ENCODE data around the gene ETV4. TPM values are rescaled to one million over a fixed set of nuclear protein-coding genes. Genes with fewer than 3 reads are reported as not detected.

Gene ETV4
- total RNA-seq, 1 experiment from 2014 or later: 13.4 TPM

GRCh38 chr17:43545383-43545632, 832 bp downstream of the ETV4 start:
- no peak for DNase-seq (ENCODE audit: low spot score)

GRCh38 chr17:43543771-43544575, 2.2 kb downstream of the ETV4 start:
- no peak for DNase-seq (ENCODE audit: low spot score)

GRCh38 chr17:43543300-43543699, 2.8 kb downstream of the ETV4 start:
- no peak for DNase-seq (ENCODE audit: low spot score)

- no peak for DNase-seq (ENCODE audit: low spot score)
Measured at GRCh38 chr17:43542859-43543258, 3.3 kb downstream of the ETV4 start.

- peak; percentile 39 for DNase-seq (ENCODE audit: low spot score)
Measured at GRCh38 chr17:43540821-43541674, 5.1 kb downstream of the ETV4 start.

GRCh38 chr17:43536236-43536992, 9.7 kb downstream of the ETV4 start:
- DNase-seq (ENCODE audit: low spot score): peak; percentile 82

- DNase-seq (ENCODE audit: low spot score): no peak
Measured at GRCh38 chr17:43534909-43535308, 11.2 kb downstream of the ETV4 start.

GRCh38 chr17:43533699-43534098, 12.4 kb downstream of the ETV4 start:
- no peak for DNase-seq (ENCODE audit: low spot score)

- DNase-seq (ENCODE audit: low spot score): no peak
Measured at GRCh38 chr17:43532581-43532980, 13.6 kb downstream of the ETV4 start.

GRCh38 chr17:43531955-43532354, 14.2 kb downstream of the ETV4 start:
- no peak for DNase-seq (ENCODE audit: low spot score)

- DNase-seq (ENCODE audit: low spot score): no peak
Measured at GRCh38 chr17:43531082-43531378, 15.1 kb downstream of the ETV4 start.

- DNase-seq (ENCODE audit: low spot score): peak; percentile 18
Measured at GRCh38 chr17:43530288-43531081, 15.7 kb downstream of the ETV4 start.

GRCh38 chr17:43529947-43530287, 16.2 kb downstream of the ETV4 start:
- DNase-seq (ENCODE audit: low spot score): no peak

- DNase-seq (ENCODE audit: low spot score): no peak
Measured at GRCh38 chr17:43528988-43529814, 16.9 kb downstream of the ETV4 start.

GRCh38 chr17:43528319-43528987, 17.7 kb downstream of the ETV4 start:
- DNase-seq (ENCODE audit: low spot score): no peak

- DNase-seq (ENCODE audit: low spot score): no peak
Measured at GRCh38 chr17:43526886-43527648, 19.1 kb downstream of the ETV4 start.

- DNase-seq (ENCODE audit: low spot score): peak; percentile 45
Measured at GRCh38 chr17:43524945-43525575, 21.1 kb downstream of the ETV4 start.

- no peak for DNase-seq (ENCODE audit: low spot score)
Measured at GRCh38 chr17:43521389-43521788, 24.8 kb downstream of the ETV4 start.
